OCI-LY3 (cell line): Measurements from ENCODE around the gene CNTNAP2.

Experiments
- CTCF ChIP-seq: fragments of 200-600, 300-600 bp; sonication (generic); IDR thresholded peaks from 2 replicates; pipeline ENCODE4 v1.5.1; 2014; ENCODE audit warnings: antibody characterized with exemption, low read length, low read depth
- EZH2phosphoT487 ChIP-seq: fragments of 200-600 bp; shearing (Covaris generic); IDR thresholded peaks from 2 replicates; pipeline ENCODE4 v1.6.1; 2018; ENCODE audit warnings: antibody characterized with exemption, mixed run types, low read depth

DNA sequence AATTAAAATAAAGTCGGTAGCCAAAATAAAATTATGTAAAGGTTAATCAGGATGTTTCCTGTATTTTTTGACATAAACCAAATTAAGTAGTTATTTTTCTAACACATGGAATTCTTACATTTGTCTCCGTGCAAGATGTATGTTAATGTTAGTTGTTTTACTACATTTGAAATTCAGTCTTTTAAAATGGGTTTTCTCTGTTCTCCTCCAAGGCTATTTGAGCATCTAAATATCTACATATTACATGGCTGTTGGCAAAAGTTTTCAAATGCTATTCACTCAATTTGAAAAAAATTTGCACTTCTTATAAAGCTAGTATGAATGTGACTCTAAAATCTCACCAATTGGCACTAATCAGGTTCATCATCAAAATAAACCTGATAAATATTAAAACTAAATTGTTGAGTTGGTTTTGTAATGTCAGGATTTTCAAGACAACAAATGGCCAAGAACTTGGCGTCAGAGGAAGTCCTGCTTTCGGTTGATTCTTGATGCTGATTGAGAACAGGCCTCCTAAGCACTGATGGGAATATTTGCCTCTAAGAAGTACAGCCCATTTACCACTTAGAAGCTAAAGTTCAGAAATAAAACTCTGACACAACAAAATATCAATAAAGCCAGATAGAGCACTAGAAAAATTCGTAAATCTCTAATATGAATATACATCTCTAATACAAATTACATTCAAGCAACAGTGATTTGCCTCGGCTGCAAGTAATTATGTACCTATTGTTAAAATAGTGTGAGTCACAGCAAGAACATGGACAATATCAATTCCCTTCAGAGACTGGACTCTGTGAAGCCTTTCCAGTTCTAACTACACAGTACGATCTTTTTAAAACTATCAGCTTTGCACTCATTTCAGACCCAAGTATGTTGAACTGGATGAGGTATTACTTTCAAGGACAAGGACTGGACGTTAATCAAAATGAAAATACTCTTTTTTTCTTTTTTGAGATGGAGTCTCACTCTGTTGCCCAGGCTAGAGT is 1740.8 kb downstream of the CNTNAP2 start:
- TF ChIP-seq CTCF = no peak
- TF ChIP-seq EZH2phosphoT487 = no peak
